Ishikawa (cell line): ENCODE results near the gene RFK.
A peak's percentile ranks its signal among the peaks of the same experiment; 100 is the strongest.

Experiments used
- CEBPB ChIP-seq: IDR thresholded peaks from 2 replicates; pipeline ENCODE4 v1.6.1; 2012
- CREB1 ChIP-seq: IDR thresholded peaks from 2 replicates; pipeline ENCODE4 v1.6.1; 2012; ENCODE audit warnings: low read depth
- EGR1 ChIP-seq: IDR thresholded peaks from 2 replicates; pipeline ENCODE4 v1.6.1; 2012
- EP300 ChIP-seq: IDR thresholded peaks from 2 replicates; pipeline ENCODE4 v1.6.1; 2012; ENCODE audit warnings: borderline replicate concordance
- FOXM1 ChIP-seq: IDR thresholded peaks from 2 replicates; pipeline ENCODE4 v1.6.1; 2012; ENCODE audit warnings: low read depth, borderline replicate concordance
- MAX ChIP-seq: IDR thresholded peaks from 2 replicates; pipeline ENCODE4 v1.6.1; 2012
- NFIC ChIP-seq: IDR thresholded peaks from 2 replicates; pipeline ENCODE4 v1.6.1; 2012
- RAD21 ChIP-seq: IDR thresholded peaks from 2 replicates; pipeline ENCODE4 v1.6.1; 2012; ENCODE audit warnings: low read depth
- REST ChIP-seq: IDR thresholded peaks from 2 replicates; pipeline ENCODE4 v1.6.1; 2012; ENCODE audit warnings: low read depth, mild to moderate bottlenecking
- TAF1 ChIP-seq: IDR thresholded peaks from 2 replicates; pipeline ENCODE4 v1.6.1; 2012; ENCODE audit warnings: low read depth, mild to moderate bottlenecking
- TCF12 ChIP-seq: IDR thresholded peaks from 2 replicates; pipeline ENCODE4 v1.6.1; 2012; ENCODE audit warnings: low read depth
- TEAD4 ChIP-seq: IDR thresholded peaks from 2 replicates; pipeline ENCODE4 v1.6.1; 2012
- USF1 ChIP-seq: IDR thresholded peaks from 2 replicates; pipeline ENCODE4 v1.6.1; 2012
- YY1 ChIP-seq: IDR thresholded peaks from 2 replicates; pipeline ENCODE4 v1.6.1; 2012; ENCODE audit warnings: low read depth
- ZBTB7A ChIP-seq: IDR thresholded peaks from 2 replicates; pipeline ENCODE4 v1.6.1; 2012; ENCODE audit warnings: low read depth

Gene RFK

GRCh38 chr9:76424491-76424890 is 30.3 kb upstream of the RFK start:
- no peak for TF ChIP-seq EP300
- TF ChIP-seq TEAD4 = no peak
- no peak for TF ChIP-seq TCF12
- TF ChIP-seq CREB1 = no peak
- no peak for TF ChIP-seq USF1
- TF ChIP-seq NFIC = no peak
- TF ChIP-seq YY1 = no peak
- no peak for TF ChIP-seq RAD21
- TF ChIP-seq REST = no peak

GRCh38 chr9:76423216-76424177 is 29.3 kb upstream of the RFK start:
- TF ChIP-seq TAF1 (no peak), REST (no peak), CEBPB (no peak), TEAD4 (no peak), NFIC (no peak), USF1 (no peak), FOXM1 (no peak), MAX (no peak), EGR1 (no peak)

- TF ChIP-seq RAD21 = peak; percentile 59
- no peak for TF ChIP-seq NFIC
Measured at GRCh38 chr9:76419782-76420380, 25.7 kb upstream of the RFK start.

GRCh38 chr9:76417394-76417793 is 23.2 kb upstream of the RFK start:
- TF ChIP-seq EP300 (no peak), TEAD4 (no peak), FOXM1 (no peak), ZBTB7A (no peak), CEBPB (no peak), REST (no peak), TCF12 (no peak), TAF1 (no peak), USF1 (no peak)
